HepG2 (cell line): ENCODE measurements around the gene TXN. TPM values are rescaled to one million over a fixed set of nuclear protein-coding genes. Genes with fewer than 3 reads are reported as not detected.

ENCODE experiments used
- AHDC1 ChIP-seq: sonication (generic); formaldehyde crosslinking; IDR thresholded peaks from 2 replicates; pipeline ENCODE4 v1.5.1; 2020; ENCODE audit warnings: mild to moderate bottlenecking, missing genetic modification reagents, borderline replicate concordance
- BCL6 ChIP-seq: IDR thresholded peaks from 2 replicates; pipeline ENCODE4 v1.6.1; 2016; ENCODE audit warnings: missing genetic modification reagents, missing compliant biosample characterization
- BCLAF1 ChIP-seq: fragments of 450-650 bp; IDR thresholded peaks from 2 replicates; pipeline ENCODE4 v1.6.1; 2017; ENCODE audit warnings: mild to moderate bottlenecking
- FOXA1 ChIP-seq, 2 experiments: fragments of 450-650 bp in 1 of 2; sonication (generic) in 1 of 2; formaldehyde crosslinking in 1 of 2; IDR thresholded peaks; 2 replicates each; pipeline versions ENCODE4 v1.4.0 to v1.6.1; 2016 to 2020; ENCODE audit warnings: missing genetic modification reagents in 1 of 2
- GATAD2A ChIP-seq: IDR thresholded peaks from 2 replicates; pipeline ENCODE4 v1.6.1; 2016
- HDAC6 ChIP-seq: fragments of 200-600 bp; sonication (generic); IDR thresholded peaks from 2 replicates; pipeline ENCODE4 v1.7.0; 2017; ENCODE audit warnings: mild to moderate bottlenecking, antibody characterized with exemption, low read length, low read depth
- JUN ChIP-seq: sonication (generic); formaldehyde crosslinking; IDR thresholded peaks from 2 replicates; pipeline ENCODE4 v1.4.0; 2020; ENCODE audit warnings: mild to moderate bottlenecking, missing genetic modification reagents
- KDM1A ChIP-seq: IDR thresholded peaks from 2 replicates; pipeline ENCODE4 v1.6.1; 2016; ENCODE audit warnings: missing compliant biosample characterization
- KLF13 ChIP-seq: sonication (generic); formaldehyde crosslinking; IDR thresholded peaks from 2 replicates; pipeline ENCODE4 v1.4.0; 2020; ENCODE audit warnings: mild to moderate bottlenecking, missing genetic modification reagents
- KMT2A ChIP-seq: sonication (generic); formaldehyde crosslinking; IDR thresholded peaks from 2 replicates; pipeline ENCODE4 v1.4.0; 2020; ENCODE audit warnings: missing genetic modification reagents
- MLLT10 ChIP-seq: sonication (generic); formaldehyde crosslinking; IDR thresholded peaks from 2 replicates; pipeline ENCODE4 v1.4.0; 2020; ENCODE audit warnings: missing genetic modification reagents
- NR1H2 ChIP-seq: sonication (generic); formaldehyde crosslinking; IDR thresholded peaks from 2 replicates; pipeline ENCODE4 v1.8.1; 2022; ENCODE audit warnings: low read depth, missing genetic modification reagents, borderline replicate concordance
- ZBTB46 ChIP-seq: sonication (generic); formaldehyde crosslinking; IDR thresholded peaks from 2 replicates; pipeline ENCODE4 v1.4.0; 2020; ENCODE audit warnings: mild to moderate bottlenecking, missing genetic modification reagents, borderline replicate concordance
- ZNF136 ChIP-seq: sonication (generic); formaldehyde crosslinking; IDR thresholded peaks from 2 replicates; pipeline ENCODE4 v1.8.1; 2022; ENCODE audit warnings: low read depth, mild to moderate bottlenecking, moderate library complexity, missing genetic modification reagents
- ZNF232 ChIP-seq: sonication (generic); formaldehyde crosslinking; IDR thresholded peaks from 2 replicates; pipeline ENCODE4 v1.4.0; 2020; ENCODE audit warnings: missing genetic modification reagents, borderline replicate concordance
- ZNF317 ChIP-seq: sonication (generic); formaldehyde crosslinking; IDR thresholded peaks from 2 replicates; pipeline ENCODE4 v1.5.0; 2020; ENCODE audit warnings: mild to moderate bottlenecking, missing genetic modification reagents
- ZNF331 ChIP-seq: sonication (generic); formaldehyde crosslinking; IDR thresholded peaks from 2 replicates; pipeline ENCODE4 v1.4.0; 2020; ENCODE audit warnings: missing genetic modification reagents
- ZNF354B ChIP-seq: sonication (generic); formaldehyde crosslinking; IDR thresholded peaks from 2 replicates; pipeline ENCODE4 v1.8.0; 2022; ENCODE audit warnings: mild to moderate bottlenecking, missing genetic modification reagents
- ZNF530 ChIP-seq: sonication (generic); formaldehyde crosslinking; IDR thresholded peaks from 2 replicates; pipeline ENCODE4 v1.5.0; 2020; ENCODE audit warnings: low read depth, mild to moderate bottlenecking, missing genetic modification reagents
- ZNF644 ChIP-seq: IDR thresholded peaks from 2 replicates; pipeline ENCODE4 v1.6.1; 2016; ENCODE audit warnings: low read depth
- ZNF713 ChIP-seq: sonication (generic); formaldehyde crosslinking; IDR thresholded peaks from 2 replicates; pipeline ENCODE4 v1.4.0; 2020; ENCODE audit warnings: mild to moderate bottlenecking, missing genetic modification reagents
- ZSCAN30 ChIP-seq: sonication (generic); formaldehyde crosslinking; IDR thresholded peaks from 2 replicates; pipeline ENCODE4 v1.5.0; 2020; ENCODE audit warnings: mild to moderate bottlenecking, missing genetic modification reagents
- polyA plus RNA-seq, 8 experiments: library from polyadenylated mRNA; depleted of rRNA in 3 of 8; stranded (reverse) in 7 of 8; unstranded in 1 of 8; fragments of >200 nt; fragmentation: Illumina TruSeq in 4 of 8; extraction: Trizol in 4 of 8; gene quantifications; 2 replicates each; pipeline versions ENCODE4 v1.2.1 to v1.2.3, GENCODE V29; 2011 to 2016; ENCODE audit warnings: low read depth in 4 of 8, missing spikeins in 1 of 8, mixed read lengths in 1 of 8; ENCODE audit not compliant: insufficient read depth in 1 of 8
- total RNA-seq, 5 experiments: library from RNA; depleted of rRNA; stranded (reverse); fragments of >200 nt; fragmentation: Illumina TruSeq; extraction: Trizol; gene quantifications; 2 replicates each; pipeline ENCODE4 v1.2.3, GENCODE V29; 2016; ENCODE audit warnings: low read depth in 1 of 5

TXN gene
- total and polyA plus RNA-seq, 2 of the 13 experiments (the other 11 are each of a cell fraction or from before 2014, with no cell fraction given) = 364 to 470 TPM

- no peak for TF ChIP-seq BCLAF1
- no peak for TF ChIP-seq ZNF317
- no peak for TF ChIP-seq NR1H2 (CRISPR knock-in tag)
- no peak for TF ChIP-seq FOXA1 (IDR thresholded peaks at IDR 0.05)
- TF ChIP-seq FOXA1 (CRISPR knock-in tag; IDR thresholded peaks at IDR 0.05) = peak; percentile 71
- TF ChIP-seq ZNF644 (CRISPR knock-in tag) = peak; percentile 52; the same call in 1 of the 2 replicates
- TF ChIP-seq ZNF530 (CRISPR knock-in tag) = no peak
- no peak for TF ChIP-seq JUN (CRISPR knock-in tag)
- peak; percentile 59; the same call in 1 of the 2 replicates for TF ChIP-seq ZNF331
- no peak for TF ChIP-seq HDAC6
- TF ChIP-seq GATAD2A (CRISPR knock-in tag) = peak; percentile 74
- TF ChIP-seq AHDC1 (CRISPR knock-in tag) = no peak
- no peak for TF ChIP-seq ZNF713 (CRISPR knock-in tag)
- TF ChIP-seq KDM1A (CRISPR knock-in tag) = peak; percentile 14; the same call in 1 of the 2 replicates
- TF ChIP-seq BCL6 = peak; percentile 56
- TF ChIP-seq ZNF354B (CRISPR knock-in tag) = no peak
- TF ChIP-seq ZBTB46 (CRISPR knock-in tag) = no peak
- no peak for TF ChIP-seq MLLT10 (CRISPR knock-in tag)
- TF ChIP-seq KLF13 (CRISPR knock-in tag) = no peak
- TF ChIP-seq ZNF136 (CRISPR knock-in tag) = no peak
- no peak for TF ChIP-seq ZSCAN30 (CRISPR knock-in tag)
- 0 out of 2 replicates have a peak, but pooled peaks have one; percentile 37 for TF ChIP-seq KMT2A (CRISPR knock-in tag)
- peak; percentile 41; the same call in 1 of the 2 replicates for TF ChIP-seq ZNF232 (CRISPR knock-in tag)
These were observed 42.8 kb downstream of the TXN start (continued) for GRCh38 chr9:110213413-110214044.
